HPDE6-E6E7 (cell line): ENCODE measurements around the gene TRPM1.

ENCODE experiments used
- DNase-seq: peaks from one replicate; pipeline ENCODE4 v3.0.0; 2011; ENCODE audit warnings: missing footprints; ENCODE audit errors: extremely low spot score

Gene TRPM1

GRCh38 chr15:31020542-31020941, 81.0 kb downstream of the TRPM1 start:
- no peak for DNase-seq

DNA sequence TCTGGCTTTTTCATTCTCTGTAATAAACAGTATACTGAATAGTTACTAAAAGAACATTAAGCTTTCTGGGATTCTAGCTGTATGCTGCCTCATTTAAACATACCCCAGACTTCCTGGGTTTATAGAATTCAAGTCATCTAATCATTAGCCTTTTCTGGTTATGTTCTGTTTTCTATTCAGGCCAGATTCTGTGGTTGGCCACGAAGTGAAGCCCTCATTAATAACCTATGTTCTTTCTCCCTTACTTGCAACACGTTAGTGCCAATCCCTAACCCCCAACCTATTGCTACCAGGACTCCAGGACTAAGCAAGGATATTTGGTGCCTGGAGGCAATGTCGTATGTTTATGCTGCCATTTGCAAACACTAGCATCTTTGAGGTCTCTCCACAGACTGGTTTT, 81.5 kb downstream of the TRPM1 start:
- no peak for DNase-seq

- no peak for DNase-seq
Measured at GRCh38 chr15:31017311-31017710, 84.2 kb downstream of the TRPM1 start.

GRCh38 chr15:31016446-31016915, 85.0 kb downstream of the TRPM1 start:
- no peak for DNase-seq

- no peak for DNase-seq
Measured at GRCh38 chr15:31014608-31014925, 87.0 kb downstream of the TRPM1 start.

- no peak for DNase-seq
Measured at GRCh38 chr15:31013863-31014607, 87.5 kb downstream of the TRPM1 start.

GRCh38 chr15:31012455-31012854, 89.1 kb downstream of the TRPM1 start:
- DNase-seq: no peak

DNA sequence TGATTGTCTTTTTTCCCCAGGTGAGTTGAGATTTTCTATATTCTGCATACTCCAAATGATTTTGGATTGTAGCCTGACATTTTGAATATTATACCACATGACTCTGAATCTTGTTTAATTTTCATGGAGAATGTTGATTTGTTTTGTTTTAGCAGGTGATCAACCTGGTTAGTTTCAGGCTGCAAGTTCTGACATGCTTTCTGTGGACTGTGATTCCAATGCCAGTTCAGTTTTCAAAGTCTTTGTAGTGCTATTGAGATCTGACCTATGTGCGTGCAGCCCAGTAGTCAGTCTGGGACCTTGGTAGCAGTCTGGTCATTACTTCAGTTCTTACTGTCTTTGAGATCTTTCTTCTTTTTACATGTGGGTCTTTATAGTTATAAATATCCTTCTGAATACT, 91.5 kb downstream of the TRPM1 start:
- peak; percentile 17 for DNase-seq

GRCh38 chr15:31005660-31006059, 95.9 kb downstream of the TRPM1 start:
- no peak for DNase-seq

DNA sequence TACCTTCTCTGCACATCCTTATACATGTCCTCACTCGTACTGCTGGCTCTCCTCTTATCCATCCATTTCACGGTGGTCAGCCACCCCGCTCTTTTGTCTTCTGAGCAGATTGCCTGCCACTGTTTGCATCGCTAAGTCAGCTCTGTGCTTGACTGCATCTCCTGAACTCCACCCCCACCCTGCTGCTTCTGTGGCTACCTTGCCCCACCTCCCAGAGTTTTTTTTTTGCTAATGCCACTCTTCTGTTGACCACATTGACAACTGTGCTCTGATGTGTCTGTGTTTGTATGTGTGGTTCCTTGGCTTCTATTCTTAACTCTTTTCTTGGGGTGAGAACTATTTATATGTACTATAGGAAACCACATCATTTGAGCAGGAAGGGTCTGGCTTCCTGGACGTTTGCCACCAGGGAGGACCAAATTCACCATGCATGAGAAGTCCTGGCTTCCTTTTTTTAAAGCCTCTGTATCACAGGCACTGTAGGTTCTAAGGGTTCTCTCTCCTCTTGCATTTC, 97.2 kb downstream of the TRPM1 start:
- no peak for DNase-seq

DNA sequence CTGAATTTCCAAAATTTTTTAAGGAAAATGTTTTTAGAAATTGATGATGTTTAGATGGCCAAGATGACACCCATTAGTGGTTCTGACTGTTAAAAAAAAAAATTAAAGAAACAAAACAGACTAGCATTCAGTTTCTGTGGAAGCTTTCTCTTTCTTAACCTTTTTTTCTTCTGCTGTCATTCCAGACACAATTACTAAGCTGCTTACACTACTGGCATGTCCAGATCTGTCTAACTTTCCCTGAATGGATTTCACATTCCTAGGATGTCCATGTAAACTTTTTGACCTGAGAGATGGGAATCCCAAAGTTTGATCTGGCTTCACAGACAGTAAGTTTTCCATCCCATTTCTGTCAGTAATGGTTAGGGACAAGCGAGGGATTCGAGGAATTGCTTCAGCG, 99.8 kb downstream of the TRPM1 start:
- DNase-seq: peak; percentile 45

GRCh38 chr15:30999729-31000128, 101.8 kb downstream of the TRPM1 start:
- DNase-seq: no peak

DNA sequence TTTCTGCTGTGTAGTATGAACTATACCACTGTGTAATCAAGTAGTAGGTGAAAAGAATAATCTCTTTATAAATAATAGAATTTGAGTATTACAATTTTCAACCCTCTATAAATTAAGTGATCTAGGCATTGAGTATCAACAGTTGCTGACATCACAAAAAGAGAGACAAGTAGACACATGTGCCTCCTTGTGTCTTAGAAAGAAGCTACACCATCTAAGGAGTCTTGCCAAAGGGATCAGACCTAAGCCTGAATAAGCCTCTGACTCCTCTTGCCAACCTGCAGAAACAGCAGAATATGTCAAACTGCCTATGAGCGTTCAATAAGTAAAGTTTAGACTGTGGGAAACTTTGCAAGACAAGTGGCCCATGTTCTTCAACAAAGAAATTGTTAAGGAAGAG, 104.3 kb downstream of the TRPM1 start:
- DNase-seq: no peak

GRCh38 chr15:30992249-30992864, 109.2 kb downstream of the TRPM1 start:
- no peak for DNase-seq

DNA sequence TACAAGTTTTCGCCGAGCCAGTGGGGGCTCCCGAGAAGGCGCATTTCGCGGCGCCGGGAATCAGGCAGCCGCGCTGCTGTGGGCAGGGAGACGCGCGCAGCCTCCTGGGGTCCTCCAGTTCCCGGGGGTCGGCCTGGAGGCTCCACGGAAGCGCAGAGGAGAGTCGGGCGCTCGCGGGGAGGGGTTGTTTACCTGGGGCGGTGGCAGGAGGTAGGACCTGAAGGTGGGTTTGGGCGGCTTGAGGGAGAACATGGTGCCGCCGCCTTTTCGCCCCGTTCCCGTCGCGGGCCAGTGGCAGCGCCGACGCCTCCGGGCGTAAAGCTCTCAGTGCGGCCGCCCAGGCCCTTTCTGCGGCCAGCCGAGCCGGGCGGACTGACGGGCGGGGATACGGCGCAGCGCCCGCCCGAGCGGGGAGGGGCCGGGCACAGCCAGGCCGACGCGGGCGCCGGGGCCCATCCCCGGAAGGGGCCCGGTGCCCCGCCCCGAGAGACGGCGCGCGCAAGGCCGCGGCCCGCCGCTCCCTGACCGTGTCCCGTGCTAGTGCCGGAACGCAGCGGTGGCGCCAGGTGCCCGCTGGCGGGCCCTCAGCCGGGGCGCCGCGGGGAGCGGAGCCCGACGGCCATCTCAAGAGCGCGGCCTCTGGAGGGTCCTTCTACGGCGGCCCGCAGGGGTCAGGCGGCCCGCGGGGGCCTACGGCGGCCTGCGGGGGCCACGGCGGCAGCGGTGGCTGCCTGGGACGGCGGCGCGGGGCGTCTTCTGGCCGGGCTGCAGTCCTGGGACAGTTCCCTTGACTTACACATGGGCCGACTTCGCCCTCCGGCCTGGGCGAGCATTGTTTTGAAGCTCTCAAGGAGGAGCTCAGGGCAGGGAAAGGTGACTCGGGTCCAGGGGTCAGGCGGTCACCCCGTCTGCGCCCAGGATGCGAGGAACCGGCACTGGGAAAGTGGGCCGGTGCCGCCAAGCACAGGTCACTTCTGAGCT, 110.0 kb downstream of the TRPM1 start, which contains the start of gene MTMR10:
TSS of gene MTMR10 (minus strand) at position 374 of the 981 bp plus-strand sequence. CDS start at position 252, 122 bp downstream.
- DNase-seq: peak; percentile 80

GRCh38 chr15:30990446-30991254, 110.9 kb downstream of the TRPM1 start:
- DNase-seq: no peak

DNA sequence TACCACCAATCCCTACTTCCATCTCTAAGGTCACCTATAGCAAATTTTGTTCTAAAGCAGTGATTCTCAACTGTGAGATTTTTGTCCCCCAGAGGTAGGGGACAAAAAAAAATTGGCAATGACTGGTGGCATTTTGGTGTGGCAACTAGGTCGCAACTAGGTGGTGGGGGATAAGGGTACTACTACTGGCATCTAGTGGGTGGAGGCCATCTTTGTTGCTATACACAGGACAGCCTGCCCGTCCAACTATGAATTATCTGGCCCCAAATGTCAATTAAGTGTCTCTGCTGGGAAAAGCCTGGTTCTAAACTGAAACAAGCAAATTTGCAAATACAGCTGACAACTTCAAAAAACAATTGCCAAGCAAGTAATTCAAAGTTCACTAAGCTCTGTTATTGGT, 111.5 kb downstream of the TRPM1 start:
- DNase-seq: no peak

DNA sequence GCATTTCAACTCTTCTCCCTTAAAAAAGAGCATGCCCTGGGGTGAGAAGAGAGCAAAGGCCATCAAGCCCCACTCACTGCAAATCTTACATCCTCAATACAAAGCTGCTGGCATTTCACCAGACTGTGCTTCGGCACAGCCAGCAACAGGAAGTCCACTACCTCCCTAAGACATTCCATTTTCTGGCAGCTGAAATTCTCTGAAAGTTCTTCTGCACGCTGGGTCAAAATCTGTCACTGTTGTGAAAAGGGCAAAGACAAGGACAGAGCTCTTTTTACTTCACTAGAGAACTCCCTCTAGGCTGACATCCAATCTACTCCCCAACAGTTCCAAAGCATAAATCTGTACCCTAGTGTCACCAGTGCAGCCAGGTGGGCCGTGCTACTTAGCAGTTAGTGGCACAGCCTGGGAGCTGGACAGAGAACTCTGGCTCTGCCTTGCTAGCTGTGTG, 116.4 kb downstream of the TRPM1 start:
- no peak for DNase-seq

- no peak for DNase-seq
Measured at GRCh38 chr15:30984542-30984941, 117.0 kb downstream of the TRPM1 start.

GRCh38 chr15:30984118-30984517, 117.4 kb downstream of the TRPM1 start:
- DNase-seq: no peak

GRCh38 chr15:30979457-30979856, 122.1 kb downstream of the TRPM1 start:
- no peak for DNase-seq
